Measurements from ENCODE around the gene COL27A1. TPM values are rescaled to one million over a fixed set of nuclear protein-coding genes. Genes with fewer than 3 reads are reported as not detected.

Gene COL27A1
- total RNA-seq, 1 experiment from 2014 or later, result not detected

DNA sequence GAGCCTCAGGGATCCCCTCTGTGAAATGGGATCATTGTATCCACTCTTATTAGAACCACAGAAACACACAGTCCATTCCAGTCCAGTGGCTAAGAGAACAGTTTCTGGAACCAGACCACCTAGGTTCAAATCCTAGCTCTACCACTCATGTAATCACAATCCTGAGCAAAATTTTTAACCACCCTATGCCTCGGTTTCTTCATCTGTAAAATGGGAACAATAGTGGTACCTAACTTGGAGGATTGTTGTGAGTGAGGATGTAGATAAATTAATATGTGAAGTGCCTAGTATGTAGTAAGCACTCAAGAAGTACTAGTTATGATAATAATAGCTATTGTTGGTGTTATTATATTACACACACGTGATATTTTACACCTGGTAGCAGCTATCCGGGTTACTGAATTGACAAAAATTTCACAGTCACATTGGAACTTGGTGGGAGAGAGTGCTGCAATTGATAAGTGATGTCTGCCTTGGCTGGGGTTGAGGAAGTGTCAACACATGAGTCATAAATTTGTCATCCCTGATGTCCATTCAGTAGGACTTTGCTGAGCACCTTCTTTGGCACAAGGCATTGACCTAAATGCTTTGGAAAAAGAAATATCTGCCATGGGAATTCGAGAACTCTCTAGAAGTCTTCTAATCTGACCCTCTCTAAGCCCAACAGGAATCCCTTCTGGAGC is 68.4 kb downstream of the COL27A1 start:
- no peaks in the 10 kb centered on the region for H3K36me3 ChIP-seq (ENCODE audit: insufficient read depth, low read length)
- H2AFZ ChIP-seq (ENCODE audit: low read length), result no peak overlapping the region
- H3K4me2 ChIP-seq (ENCODE audit: low read depth, low read length, poor library complexity, severe bottlenecking), result no peak overlapping the region
- no peaks in the 10 kb centered on the region for H4K20me1 ChIP-seq (ENCODE audit: insufficient read depth, low read depth, low read length)
- no peaks in the 10 kb centered on the region for H3K79me2 ChIP-seq (ENCODE audit: low read length)
- no peak overlapping the region for H3K27ac ChIP-seq (ENCODE audit: low read length)
- no peaks in the 10 kb centered on the region for H3K4me1 ChIP-seq (ENCODE audit: low read length)
- no peaks in the 10 kb centered on the region for H3K9me2 ChIP-seq (replicated peaks; ENCODE audit: insufficient read depth, low read length)
- no peak for DNase-seq
- H3K9me3 ChIP-seq (ENCODE audit: low read length), result no peaks in the 10 kb centered on the region
- H3K27me3 ChIP-seq (ENCODE audit: low read length), result no peaks in the 10 kb centered on the region
- H3K9ac ChIP-seq (ENCODE audit: low read length), result no peak overlapping the region
- H3K4me3 ChIP-seq (ENCODE audit: low read length), result no peak overlapping the region

DNA sequence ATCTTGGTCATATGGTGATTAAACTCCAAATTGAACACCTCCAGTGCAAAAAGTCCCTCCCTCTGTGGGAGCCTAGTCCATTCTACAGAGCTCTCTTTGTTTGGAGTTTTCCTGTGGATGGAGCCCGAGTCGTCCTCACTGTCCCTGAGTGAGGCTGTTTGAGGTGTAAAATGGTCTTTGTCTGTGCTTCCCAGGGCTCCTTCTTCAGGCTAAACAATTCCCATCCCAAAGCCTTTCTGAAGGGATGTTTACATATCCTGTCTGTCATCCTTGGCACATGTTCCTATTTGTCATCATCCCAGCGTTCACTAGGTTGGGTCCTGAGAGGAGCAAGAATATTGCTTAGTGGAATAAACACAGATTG is 68.9 kb downstream of the COL27A1 start:
- no peak overlapping the region for H3K4me3 ChIP-seq (ENCODE audit: low read length)
- no peak overlapping the region for H3K27ac ChIP-seq (ENCODE audit: low read length)
- no peaks in the 10 kb centered on the region for H3K4me1 ChIP-seq (ENCODE audit: low read length)
- H3K9me2 ChIP-seq (replicated peaks; ENCODE audit: insufficient read depth, low read length), result no peaks in the 10 kb centered on the region
- no peak overlapping the region for H2AFZ ChIP-seq (ENCODE audit: low read length)
- H3K9ac ChIP-seq (ENCODE audit: low read length), result no peak overlapping the region
- no peak for DNase-seq
- no peaks in the 10 kb centered on the region for H3K79me2 ChIP-seq (ENCODE audit: low read length)
- H3K27me3 ChIP-seq (ENCODE audit: low read length), result no peaks in the 10 kb centered on the region
- H4K20me1 ChIP-seq (ENCODE audit: insufficient read depth, low read depth, low read length), result no peaks in the 10 kb centered on the region
- no peak overlapping the region for H3K4me2 ChIP-seq (ENCODE audit: low read depth, low read length, poor library complexity, severe bottlenecking)
- H3K36me3 ChIP-seq (ENCODE audit: insufficient read depth, low read length), result no peaks in the 10 kb centered on the region
- no peaks in the 10 kb centered on the region for H3K9me3 ChIP-seq (ENCODE audit: low read length)

- Histone ChIP-seq H3K27me3 (ENCODE audit: low read length) (no peaks in the 10 kb centered on the region), H3K79me2 (ENCODE audit: low read length) (no peaks in the 10 kb centered on the region), H3K9ac (ENCODE audit: low read length) (no peak overlapping the region), H3K4me1 (ENCODE audit: low read length) (no peaks in the 10 kb centered on the region), H3K9me3 (ENCODE audit: low read length) (no peaks in the 10 kb centered on the region), H3K4me2 (ENCODE audit: low read depth, low read length, poor library complexity, severe bottlenecking) (no peak overlapping the region), H2AFZ (ENCODE audit: low read length) (no peak overlapping the region), H3K9me2 (replicated peaks; ENCODE audit: insufficient read depth, low read length) (no peaks in the 10 kb centered on the region), H4K20me1 (ENCODE audit: insufficient read depth, low read depth, low read length) (no peaks in the 10 kb centered on the region), H3K27ac (ENCODE audit: low read length) (no peak overlapping the region), H3K4me3 (ENCODE audit: low read length) (no peak overlapping the region), H3K36me3 (ENCODE audit: insufficient read depth, low read length) (no peaks in the 10 kb centered on the region)
- DNase-seq, result no peak
Measured at GRCh38 chr9:114225561-114226212, 70.3 kb downstream of the COL27A1 start.

- no peaks in the 10 kb centered on the region for H4K20me1 ChIP-seq (ENCODE audit: insufficient read depth, low read depth, low read length)
- no peak overlapping the region for H3K27ac ChIP-seq (ENCODE audit: low read length)
- no peaks in the 10 kb centered on the region for H3K79me2 ChIP-seq (ENCODE audit: low read length)
- H3K4me3 ChIP-seq (ENCODE audit: low read length), result no peak overlapping the region
- H3K36me3 ChIP-seq (ENCODE audit: insufficient read depth, low read length), result no peaks in the 10 kb centered on the region
- no peaks in the 10 kb centered on the region for H3K9me2 ChIP-seq (replicated peaks; ENCODE audit: insufficient read depth, low read length)
- no peak for DNase-seq
- H3K9me3 ChIP-seq (ENCODE audit: low read length), result no peaks in the 10 kb centered on the region
- no peak overlapping the region for H3K4me2 ChIP-seq (ENCODE audit: low read depth, low read length, poor library complexity, severe bottlenecking)
- no peaks in the 10 kb centered on the region for H3K27me3 ChIP-seq (ENCODE audit: low read length)
- H3K4me1 ChIP-seq (ENCODE audit: low read length), result no peaks in the 10 kb centered on the region
- no peak overlapping the region for H3K9ac ChIP-seq (ENCODE audit: low read length)
- H2AFZ ChIP-seq (ENCODE audit: low read length), result no peak overlapping the region
Measured at GRCh38 chr9:114226246-114227055, 71.1 kb downstream of the COL27A1 start.

- H3K4me2 ChIP-seq (ENCODE audit: low read depth, low read length, poor library complexity, severe bottlenecking), result no peak overlapping the region
- H3K79me2 ChIP-seq (ENCODE audit: low read length), result no peaks in the 10 kb centered on the region
- H3K9ac ChIP-seq (ENCODE audit: low read length), result no peak overlapping the region
- DNase-seq, result no peak
- no peaks in the 10 kb centered on the region for H3K4me1 ChIP-seq (ENCODE audit: low read length)
- H3K9me2 ChIP-seq (replicated peaks; ENCODE audit: insufficient read depth, low read length), result no peaks in the 10 kb centered on the region
- H3K36me3 ChIP-seq (ENCODE audit: insufficient read depth, low read length), result no peaks in the 10 kb centered on the region
- no peak overlapping the region for H3K4me3 ChIP-seq (ENCODE audit: low read length)
- no peaks in the 10 kb centered on the region for H3K27me3 ChIP-seq (ENCODE audit: low read length)
- H4K20me1 ChIP-seq (ENCODE audit: insufficient read depth, low read depth, low read length), result no peaks in the 10 kb centered on the region
- H3K9me3 ChIP-seq (ENCODE audit: low read length), result no peaks in the 10 kb centered on the region
- no peak overlapping the region for H3K27ac ChIP-seq (ENCODE audit: low read length)
- H2AFZ ChIP-seq (ENCODE audit: low read length), result no peak overlapping the region
Measured at GRCh38 chr9:114227288-114228015, 72.1 kb downstream of the COL27A1 start.

- no peaks in the 10 kb centered on the region for H4K20me1 ChIP-seq (ENCODE audit: insufficient read depth, low read depth, low read length)
- H2AFZ ChIP-seq (ENCODE audit: low read length), result no peak overlapping the region
- H3K27ac ChIP-seq (ENCODE audit: low read length), result no peak overlapping the region
- H3K9me3 ChIP-seq (ENCODE audit: low read length), result no peaks in the 10 kb centered on the region
- H3K9ac ChIP-seq (ENCODE audit: low read length), result no peak overlapping the region
- H3K79me2 ChIP-seq (ENCODE audit: low read length), result no peaks in the 10 kb centered on the region
- H3K36me3 ChIP-seq (ENCODE audit: insufficient read depth, low read length), result no peaks in the 10 kb centered on the region
- no peaks in the 10 kb centered on the region for H3K9me2 ChIP-seq (replicated peaks; ENCODE audit: insufficient read depth, low read length)
- H3K4me2 ChIP-seq (ENCODE audit: low read depth, low read length, poor library complexity, severe bottlenecking), result no peak overlapping the region
- H3K4me3 ChIP-seq (ENCODE audit: low read length), result no peak overlapping the region
- H3K27me3 ChIP-seq (ENCODE audit: low read length), result no peaks in the 10 kb centered on the region
- no peak for DNase-seq
- H3K4me1 ChIP-seq (ENCODE audit: low read length), result no peaks in the 10 kb centered on the region
Measured at GRCh38 chr9:114228016-114228808, 72.9 kb downstream of the COL27A1 start.

GRCh38 chr9:114229295-114229694 is 74.0 kb downstream of the COL27A1 start:
- no peak overlapping the region for H2AFZ ChIP-seq (ENCODE audit: low read length)
- no peaks in the 10 kb centered on the region for H3K79me2 ChIP-seq (ENCODE audit: low read length)
- no peaks in the 10 kb centered on the region for H4K20me1 ChIP-seq (ENCODE audit: insufficient read depth, low read depth, low read length)
- H3K36me3 ChIP-seq (ENCODE audit: insufficient read depth, low read length), result no peaks in the 10 kb centered on the region
- no peak overlapping the region for H3K27ac ChIP-seq (ENCODE audit: low read length)
- H3K27me3 ChIP-seq (ENCODE audit: low read length), result no peaks in the 10 kb centered on the region
- no peak overlapping the region for H3K4me2 ChIP-seq (ENCODE audit: low read depth, low read length, poor library complexity, severe bottlenecking)
- H3K9me2 ChIP-seq (replicated peaks; ENCODE audit: insufficient read depth, low read length), result no peaks in the 10 kb centered on the region
- H3K4me3 ChIP-seq (ENCODE audit: low read length), result no peak overlapping the region
- H3K4me1 ChIP-seq (ENCODE audit: low read length), result no peaks in the 10 kb centered on the region
- no peak overlapping the region for H3K9ac ChIP-seq (ENCODE audit: low read length)
- H3K9me3 ChIP-seq (ENCODE audit: low read length), result no peaks in the 10 kb centered on the region
- no peak for DNase-seq

Data from Karpas-422 (cell line).